Measurements from ENCODE around the gene SMTN.
"Not testable (repeated sequence)": the region's sequence is repeated elsewhere in the genome, so short reads cannot be mapped to it uniquely, and the experiment has no call there.

DNA sequence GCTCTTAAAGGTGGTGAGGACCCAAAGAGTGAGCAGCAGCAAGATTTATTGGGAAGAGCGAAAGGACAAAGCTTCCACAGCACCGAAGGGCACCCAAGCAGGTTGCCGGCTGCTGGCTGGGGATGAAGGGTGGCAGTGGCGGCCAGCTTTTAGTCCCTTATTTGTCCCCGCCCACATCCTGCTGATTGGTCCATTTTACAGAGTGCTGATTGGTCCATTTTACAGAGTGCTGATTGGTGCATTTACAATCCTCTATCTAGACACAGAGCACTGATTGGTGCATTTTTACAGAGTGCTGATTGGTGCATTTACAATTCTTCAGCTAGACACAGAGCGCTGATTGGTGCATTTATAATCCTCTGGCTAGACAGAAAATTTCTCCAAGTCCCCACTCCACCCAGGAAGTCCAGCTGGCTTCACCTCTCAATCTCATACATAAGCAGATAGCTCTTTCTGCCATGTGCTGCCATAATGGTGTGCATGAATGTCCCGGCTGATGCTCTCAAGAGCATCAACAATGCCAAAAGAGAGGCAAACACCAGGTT, 31.5 kb downstream of the SMTN start:
- not testable (repeated sequence) for TF ChIP-seq POLR2A, CTCF (IDR thresholded peaks at IDR 0.05)

All from heart left ventricle (tissue), 13 donors.